GM23338 (cell line): ENCODE data around the gene FLNA. TPM values are rescaled to one million over a fixed set of nuclear protein-coding genes. Genes with fewer than 3 reads are reported as not detected.

ENCODE experiments used
- ATAC-seq: fragments of 200-7000 bp; cut with Tn5 transposase; 3 replicates; pipeline ENCODE4 v1.9.1; 2020
- DNase-seq: peaks from one replicate; pipeline ENCODE4 v3.0.0-alpha.2; 2015; ENCODE audit warnings: low spot score
- H2AFZ ChIP-seq: fragments of 200-600 bp; sonication (generic); 2 replicates; pipeline ENCODE4 v1.8.0; 2016; ENCODE audit warnings: antibody characterized with exemption, mild to moderate bottlenecking, moderate library complexity
- H3F3A ChIP-seq: fragments of 200-600 bp; sonication (generic); replicated peaks from 2 replicates; pipeline ENCODE4 v1.8.0; 2017; ENCODE audit warnings: antibody characterized with exemption, mixed run types, low read depth
- H3K27ac ChIP-seq: fragments of 200-600 bp; sonication (generic); 2 replicates; pipeline ENCODE4 v1.6.1; 2016; ENCODE audit warnings: low read depth
- H3K27me3 ChIP-seq: fragments of 200-600 bp; sonication (generic); 2 replicates; pipeline ENCODE4 v1.8.0; 2016; ENCODE audit warnings: mild to moderate bottlenecking, mixed run types, moderate library complexity; ENCODE audit not compliant: insufficient read depth
- H3K36me3 ChIP-seq: fragments of 200-600 bp; sonication (generic); 2 replicates; pipeline ENCODE4 v1.8.0; 2016; ENCODE audit warnings: mild to moderate bottlenecking; ENCODE audit not compliant: insufficient read depth
- H3K4me1 ChIP-seq: fragments of 200-600 bp; sonication (generic); 2 replicates; pipeline ENCODE4 v1.8.0; 2016; ENCODE audit warnings: mild to moderate bottlenecking, moderate library complexity; ENCODE audit not compliant: insufficient read depth
- H3K4me2 ChIP-seq: fragments of 200-600 bp; sonication (generic); 2 replicates; pipeline ENCODE4 v1.7.1; 2017; ENCODE audit warnings: mixed run types
- H3K4me3 ChIP-seq: fragments of 200-600 bp; sonication (generic); 2 replicates; pipeline ENCODE4 v1.6.1; 2016; ENCODE audit warnings: mixed run types
- H3K79me2 ChIP-seq: fragments of 200-600 bp; sonication (generic); replicated peaks from 2 replicates; pipeline ENCODE4 v1.8.0; 2017; ENCODE audit warnings: mild to moderate bottlenecking; ENCODE audit not compliant: insufficient read depth
- H3K9me2 ChIP-seq: fragments of 200-600 bp; sonication (generic); 2 replicates; pipeline ENCODE4 v1.8.0; 2017; ENCODE audit not compliant: insufficient read depth
- H4K20me1 ChIP-seq: fragments of 200-600 bp; sonication (generic); replicated peaks from 2 replicates; pipeline ENCODE4 v1.8.0; 2017; ENCODE audit warnings: mild to moderate bottlenecking; ENCODE audit not compliant: insufficient read depth
- H3K27ac Mint-ChIP-seq: 2 replicates; pipeline ENCODE4 v1.8.0; 2020; ENCODE audit warnings: inconsistent platforms, mild to moderate bottlenecking, moderate library complexity, mixed read lengths
- H3K27me3 Mint-ChIP-seq: 3 replicates; pipeline ENCODE4 v1.8.0; 2022; ENCODE audit warnings: low read depth, mild to moderate bottlenecking, moderate library complexity, mixed read lengths, inconsistent platforms; ENCODE audit not compliant: insufficient read depth, poor library complexity
- H3K36me3 Mint-ChIP-seq: 3 replicates; pipeline ENCODE4 v1.8.0; 2021; ENCODE audit warnings: low read depth, mild to moderate bottlenecking, inconsistent platforms, moderate library complexity, mixed read lengths
- H3K4me1 Mint-ChIP-seq: 3 replicates; pipeline ENCODE4 v1.8.0; 2020; ENCODE audit warnings: mild to moderate bottlenecking, inconsistent platforms, mixed read lengths
- H3K4me3 Mint-ChIP-seq: 3 replicates; pipeline ENCODE4 v1.8.0; 2021; ENCODE audit warnings: moderate library complexity, mild to moderate bottlenecking, inconsistent platforms, mixed read lengths
- H3K9me3 Mint-ChIP-seq: 3 replicates; pipeline ENCODE4 v1.8.0; 2020; ENCODE audit warnings: moderate library complexity, mild to moderate bottlenecking, inconsistent platforms, mixed read lengths
- CTCF ChIP-seq, 2 experiments: fragments of 200-600 bp in 1 of 2; sonication (generic) in 1 of 2; conservative IDR thresholded peaks; 2 replicates each; pipeline versions ENCODE4 v1.5.1 to v1.6.1; 2016 to 2017; ENCODE audit warnings: antibody characterized with exemption in 2 of 2, low read depth in 2 of 2, mild to moderate bottlenecking in 2 of 2, moderate library complexity in 1 of 2
- ETS1 ChIP-seq: IDR thresholded peaks from 2 replicates; pipeline ENCODE4 v1.6.1; 2016; ENCODE audit warnings: antibody characterized with exemption
- EZH2 ChIP-seq: fragments of 200-600 bp; sonication (generic); IDR thresholded peaks from one replicate; pipeline ENCODE4 v1.8.0; 2017; ENCODE audit warnings: antibody characterized with exemption, mild to moderate bottlenecking, low read depth; ENCODE audit not compliant: unreplicated experiment
- NANOG ChIP-seq: IDR thresholded peaks from 2 replicates; pipeline ENCODE4 v1.6.1; 2016; ENCODE audit warnings: antibody characterized with exemption, borderline replicate concordance
- POLR2AphosphoS5 ChIP-seq: IDR thresholded peaks from 2 replicates; pipeline ENCODE4 v1.6.1; 2016; ENCODE audit warnings: antibody characterized with exemption, low read depth
- REST ChIP-seq: IDR thresholded peaks from one replicate; pipeline ENCODE4 v1.6.1; 2018; ENCODE audit warnings: antibody characterized with exemption; ENCODE audit not compliant: unreplicated experiment
- ZNF114 ChIP-seq: fragments of 250-450 bp; sonication (Bioruptor Pico); IDR thresholded peaks from 2 replicates; pipeline ENCODE4 v1.5.0; 2020; ENCODE audit warnings: mild to moderate bottlenecking, moderate library complexity
- ZNF331 ChIP-seq: fragments of 250-450 bp; sonication (Bioruptor Pico); IDR thresholded peaks from 2 replicates; pipeline ENCODE4 v1.5.0; 2020; ENCODE audit warnings: low read depth, mild to moderate bottlenecking, moderate library complexity
- ZNF462 ChIP-seq: fragments of 250-450 bp; sonication (Bioruptor Pico); IDR thresholded peaks from 2 replicates; pipeline ENCODE4 v1.5.0; 2020; ENCODE audit warnings: mild to moderate bottlenecking, moderate library complexity
- polyA plus RNA-seq: library from polyadenylated mRNA; unstranded; fragments of >200 nt; fragmentation: Nextera tagmentation; extraction: Ambion mirVana; gene quantifications from 2 replicates; pipeline ENCODE4 v1.2.1, GENCODE V29; 2016
- total RNA-seq: library from RNA; depleted of rRNA; stranded (reverse); fragments of >200 nt; shearing (Covaris generic); gene quantifications from 2 replicates; pipeline ENCODE4 v1.2.3, GENCODE V29; 2014

The FLNA gene
- total and polyA plus RNA-seq, 2 experiments from 2014 or later: 579 to 1,445 TPM

GRCh38 chrX:154312116-154312515, 62.3 kb downstream of the FLNA start:
- no peak for DNase-seq
- H3K9me3 Mint-ChIP-seq: no peaks in the 10 kb centered on the region; the same call in 2 of the 3 replicates
- TF ChIP-seq ZNF331 (CRISPR knock-in tag) (no peak), EZH2 (no peak), ZNF114 (CRISPR knock-in tag) (no peak), NANOG (no peak), ZNF462 (no peak), POLR2AphosphoS5 (no peak), CTCF (conservative IDR thresholded peaks at IDR 0.05; ENCODE audit: low read depth in 2 of 2) (no peak), REST (no peak), ETS1 (no peak)

More at GRCh38 chrX:154312116-154312515, 62.3 kb downstream of the FLNA start:
- H3K4me3 ChIP-seq: no peak overlapping the region
- H3K4me1 ChIP-seq: no peaks in the 10 kb centered on the region
- Mint-ChIP-seq H3K27me3 (peaks cover 4% of the 10 kb centered on the region), H3K27ac (no peak overlapping the region), H3K4me3 (no peak overlapping the region), H3K4me1 (peaks cover 7% of the 10 kb centered on the region; the same call in 2 of the 3 replicates), H3K36me3 (no peaks in the 10 kb centered on the region)
- H3K79me2 ChIP-seq: no peaks in the 10 kb centered on the region
- ATAC-seq: no peak
- H4K20me1 ChIP-seq: no peaks in the 10 kb centered on the region
- H3F3A ChIP-seq: no peaks in the 10 kb centered on the region
- H3K27me3 ChIP-seq: no peaks in the 10 kb centered on the region
- H3K9me2 ChIP-seq: no peaks in the 10 kb centered on the region
- H2AFZ ChIP-seq: no peak overlapping the region
- H3K36me3 ChIP-seq: no peaks in the 10 kb centered on the region
- no peak overlapping the region for H3K4me2 ChIP-seq
- no peak overlapping the region for H3K27ac ChIP-seq
